Suprapubic skin (tissue), 4 donors: Measurements from ENCODE around the gene PARP11. TPM values are rescaled to one million over a fixed set of nuclear protein-coding genes. Genes with fewer than 3 reads are reported as not detected.
A peak's percentile ranks its signal among the peaks of the same experiment; 100 is the strongest.

Experiments used
- DNase-seq, 2 donors: peaks; one replicate each; pipeline ENCODE4 v3.0.0-alpha.2; 2019; ENCODE audit warnings: low spot score in 2 of 2
- H3K27ac ChIP-seq: fragments of 200-600 bp; sonication (generic); one replicate; pipeline ENCODE4 v1.5.1; 2019
- H3K27me3 ChIP-seq: fragments of 200-600 bp; sonication (generic); one replicate; pipeline ENCODE4 v1.5.1; 2019
- H3K36me3 ChIP-seq: fragments of 200-600 bp; sonication (generic); one replicate; pipeline ENCODE4 v1.5.1; 2019
- H3K4me1 ChIP-seq: fragments of 200-600 bp; sonication (generic); one replicate; pipeline ENCODE4 v1.5.1; 2019
- H3K4me3 ChIP-seq: fragments of 200-600 bp; sonication (generic); one replicate; pipeline ENCODE4 v1.5.1; 2019; ENCODE audit warnings: mild to moderate bottlenecking
- H3K9me3 ChIP-seq: fragments of 200-600 bp; sonication (generic); one replicate; pipeline ENCODE4 v1.5.1; 2019
- EP300 ChIP-seq: sonication (generic); formaldehyde crosslinking; IDR thresholded peaks from one replicate; pipeline ENCODE4 v1.6.1; 2017; ENCODE audit warnings: antibody characterized with exemption
- POLR2A ChIP-seq, 2 donors: fragments of 450-650 bp; IDR thresholded peaks; one replicate each; pipeline ENCODE4 v1.6.1; 2017; ENCODE audit warnings: antibody characterized with exemption in 2 of 2, mild to moderate bottlenecking in 2 of 2, moderate library complexity in 2 of 2
- POLR2AphosphoS5 ChIP-seq, 3 donors: sonication (generic); formaldehyde crosslinking; IDR thresholded peaks; one replicate each; pipeline ENCODE4 v1.6.1; 2017; ENCODE audit warnings: antibody characterized with exemption in 3 of 3
- WGBS: methylation state at CpG from one replicate; pipeline ENCODE4 v1.1.5; 2018; 5-methylcytosine and 5-hydroxymethylcytosine counted together
- total RNA-seq, 4 donors: library from RNA; depleted of rRNA; stranded (reverse); fragments of >200 nt; gene quantifications; one replicate each; pipeline ENCODE4 v1.1.0, GENCODE V29; 2016
- TF ChIP-seq, protein P1 (sequence below), 2 donors: fragments of 200-600 bp in 1 of 2; fragments of 450-650 bp in 1 of 2; sonication (generic) in 1 of 2; IDR thresholded peaks; one replicate each; pipeline ENCODE4 v1.5.1; 2016 to 2019; ENCODE audit warnings: antibody characterized with exemption in 2 of 2, mild to moderate bottlenecking in 1 of 2, moderate library complexity in 1 of 2

The PARP11 gene
- total RNA-seq, 4 donors from 2014 or later: 2.3 to 5.8 (median 3.6) TPM

DNA sequence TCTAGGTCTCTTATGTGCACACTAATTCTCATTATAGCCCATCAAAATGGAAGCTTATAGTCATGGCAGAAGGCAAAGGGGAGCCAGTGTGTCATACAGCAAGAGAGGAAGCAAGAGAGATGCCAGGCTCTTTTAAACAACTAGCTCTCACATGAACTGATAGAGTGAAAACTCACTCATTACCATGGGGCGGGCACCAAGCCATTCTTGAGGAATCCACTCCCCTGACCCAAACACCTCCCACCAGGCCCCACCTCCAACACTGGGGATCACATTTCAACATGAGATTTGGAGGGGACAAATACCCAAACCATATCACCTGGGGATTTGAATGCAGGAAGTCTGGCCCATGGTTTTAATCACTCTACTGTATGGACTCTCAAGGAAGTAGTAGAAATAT, 83.4 kb downstream of the PARP11 start:
- H3K27ac ChIP-seq: no peak overlapping the region
- no peaks in the 10 kb centered on the region for H3K36me3 ChIP-seq
- WGBS: 89% methylated on average over 1 of the region's 1 CpG
- no peak for TF ChIP-seq POLR2AphosphoS5 (IDR thresholded peaks at IDR 0.05)
- TF ChIP-seq EP300: no peak
- TF ChIP-seq, protein P1, sequence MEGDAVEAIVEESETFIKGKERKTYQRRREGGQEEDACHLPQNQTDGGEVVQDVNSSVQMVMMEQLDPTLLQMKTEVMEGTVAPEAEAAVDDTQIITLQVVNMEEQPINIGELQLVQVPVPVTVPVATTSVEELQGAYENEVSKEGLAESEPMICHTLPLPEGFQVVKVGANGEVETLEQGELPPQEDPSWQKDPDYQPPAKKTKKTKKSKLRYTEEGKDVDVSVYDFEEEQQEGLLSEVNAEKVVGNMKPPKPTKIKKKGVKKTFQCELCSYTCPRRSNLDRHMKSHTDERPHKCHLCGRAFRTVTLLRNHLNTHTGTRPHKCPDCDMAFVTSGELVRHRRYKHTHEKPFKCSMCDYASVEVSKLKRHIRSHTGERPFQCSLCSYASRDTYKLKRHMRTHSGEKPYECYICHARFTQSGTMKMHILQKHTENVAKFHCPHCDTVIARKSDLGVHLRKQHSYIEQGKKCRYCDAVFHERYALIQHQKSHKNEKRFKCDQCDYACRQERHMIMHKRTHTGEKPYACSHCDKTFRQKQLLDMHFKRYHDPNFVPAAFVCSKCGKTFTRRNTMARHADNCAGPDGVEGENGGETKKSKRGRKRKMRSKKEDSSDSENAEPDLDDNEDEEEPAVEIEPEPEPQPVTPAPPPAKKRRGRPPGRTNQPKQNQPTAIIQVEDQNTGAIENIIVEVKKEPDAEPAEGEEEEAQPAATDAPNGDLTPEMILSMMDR (IDR thresholded peaks at IDR 0.05): no peak
- TF ChIP-seq POLR2A (IDR thresholded peaks at IDR 0.05): no peak
- no peaks in the 10 kb centered on the region for H3K9me3 ChIP-seq
- no peaks in the 10 kb centered on the region for H3K4me1 ChIP-seq
- no peak for DNase-seq
- H3K4me3 ChIP-seq: no peak overlapping the region
- no peaks in the 10 kb centered on the region for H3K27me3 ChIP-seq

GRCh38 chr12:3777206-3777809, 95.9 kb downstream of the PARP11 start:
- Histone ChIP-seq H3K27ac (no peak overlapping the region), H3K4me3 (no peak overlapping the region), H3K27me3 (no peaks in the 10 kb centered on the region), H3K4me1 (no peaks in the 10 kb centered on the region), H3K36me3 (no peaks in the 10 kb centered on the region), H3K9me3 (no peaks in the 10 kb centered on the region)
- DNase-seq: no peak
- 46% methylated on average over 3 of the region's 3 CpGs for WGBS
- TF ChIP-seq, protein P1 (IDR thresholded peaks at IDR 0.05): peak; percentile 54 to 63
- no peak for TF ChIP-seq POLR2A (IDR thresholded peaks at IDR 0.05)
- TF ChIP-seq EP300: no peak

DNA sequence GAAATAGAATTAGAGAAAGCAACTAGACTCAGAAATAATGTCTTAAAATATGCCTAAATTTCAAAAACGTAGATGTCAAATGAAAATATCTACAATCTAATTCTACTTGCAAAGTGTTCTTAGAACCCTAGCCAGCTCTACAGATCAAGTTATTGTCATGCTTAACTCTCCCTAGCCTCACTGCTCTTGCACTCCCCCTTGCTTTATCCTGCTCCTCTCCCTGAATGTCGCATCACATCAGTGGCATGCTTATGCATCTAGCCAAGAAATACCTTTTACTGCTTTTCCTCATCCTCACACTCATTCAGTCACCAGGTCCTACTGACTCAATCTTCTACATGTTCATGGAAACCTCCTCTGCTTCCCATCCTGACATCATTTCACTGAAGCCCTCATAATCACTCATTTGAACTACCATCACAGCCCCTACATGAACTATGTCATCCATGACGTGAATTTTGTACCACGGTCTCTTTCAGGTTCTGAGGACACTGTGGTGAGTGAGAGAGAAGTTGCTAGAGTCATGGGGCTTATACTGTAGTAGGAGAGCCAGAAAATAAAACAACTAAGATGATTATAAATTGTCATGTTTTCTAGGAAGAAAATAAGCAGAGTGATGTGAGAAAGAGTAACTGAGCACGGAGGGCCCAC, 97.7 kb downstream of the PARP11 start:
- TF ChIP-seq POLR2AphosphoS5 (IDR thresholded peaks at IDR 0.05) (no peak), EP300 (no peak), POLR2A (IDR thresholded peaks at IDR 0.05) (no peak)
- TF ChIP-seq, protein P1 (IDR thresholded peaks at IDR 0.05): no peak
- Histone ChIP-seq H3K27me3 (no peaks in the 10 kb centered on the region), H3K36me3 (no peaks in the 10 kb centered on the region), H3K4me1 (no peaks in the 10 kb centered on the region), H3K27ac (no peak overlapping the region), H3K4me3 (no peak overlapping the region), H3K9me3 (no peaks in the 10 kb centered on the region)
- no peak for DNase-seq
- 87% methylated on average over 5 of the region's 5 CpGs for WGBS

DNA sequence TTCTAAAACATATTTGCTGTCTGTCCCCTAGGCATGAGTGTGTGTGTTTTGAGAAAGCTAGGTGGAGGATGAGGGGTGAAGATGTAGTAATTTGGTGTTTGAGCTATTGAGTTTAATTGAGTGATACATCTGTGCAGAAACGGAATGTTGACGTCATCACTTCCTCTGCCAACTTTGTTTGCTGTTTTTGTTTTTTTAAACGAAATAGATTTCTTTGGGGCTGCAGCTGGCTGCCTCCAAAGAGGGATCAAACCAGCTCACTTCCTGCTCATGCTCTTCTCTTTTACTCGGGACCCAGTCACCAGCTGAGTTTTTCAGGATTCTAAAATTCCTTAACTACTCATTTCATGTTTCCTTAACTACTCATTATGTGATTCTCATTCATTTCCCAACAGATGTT, 100.8 kb downstream of the PARP11 start:
- no peak overlapping the region for H3K27ac ChIP-seq
- DNase-seq: no peak
- H3K36me3 ChIP-seq: no peaks in the 10 kb centered on the region
- no peak for TF ChIP-seq EP300
- no peak for TF ChIP-seq POLR2AphosphoS5 (IDR thresholded peaks at IDR 0.05)
- TF ChIP-seq POLR2A (IDR thresholded peaks at IDR 0.05): no peak
- TF ChIP-seq, protein P1 (IDR thresholded peaks at IDR 0.05): no peak
- no peaks in the 10 kb centered on the region for H3K27me3 ChIP-seq
- H3K9me3 ChIP-seq: no peaks in the 10 kb centered on the region
- no peaks in the 10 kb centered on the region for H3K4me1 ChIP-seq
- no peak overlapping the region for H3K4me3 ChIP-seq
- WGBS: 13% methylated on average over 4 of the region's 4 CpGs

GRCh38 chr12:3771853-3772252, 101.3 kb downstream of the PARP11 start:
- 70% methylated on average over 1 of the region's 1 CpG for WGBS
- H3K4me3 ChIP-seq: no peak overlapping the region
- TF ChIP-seq POLR2AphosphoS5 (IDR thresholded peaks at IDR 0.05) (no peak), POLR2A (IDR thresholded peaks at IDR 0.05) (no peak), EP300 (no peak)
- TF ChIP-seq, protein P1 (IDR thresholded peaks at IDR 0.05): no peak
- DNase-seq: no peak
- no peaks in the 10 kb centered on the region for H3K36me3 ChIP-seq
- H3K9me3 ChIP-seq: no peaks in the 10 kb centered on the region
- no peak overlapping the region for H3K27ac ChIP-seq
- H3K4me1 ChIP-seq: no peaks in the 10 kb centered on the region
- H3K27me3 ChIP-seq: no peaks in the 10 kb centered on the region
